ENCODE results near the gene RAD51B.

DNA sequence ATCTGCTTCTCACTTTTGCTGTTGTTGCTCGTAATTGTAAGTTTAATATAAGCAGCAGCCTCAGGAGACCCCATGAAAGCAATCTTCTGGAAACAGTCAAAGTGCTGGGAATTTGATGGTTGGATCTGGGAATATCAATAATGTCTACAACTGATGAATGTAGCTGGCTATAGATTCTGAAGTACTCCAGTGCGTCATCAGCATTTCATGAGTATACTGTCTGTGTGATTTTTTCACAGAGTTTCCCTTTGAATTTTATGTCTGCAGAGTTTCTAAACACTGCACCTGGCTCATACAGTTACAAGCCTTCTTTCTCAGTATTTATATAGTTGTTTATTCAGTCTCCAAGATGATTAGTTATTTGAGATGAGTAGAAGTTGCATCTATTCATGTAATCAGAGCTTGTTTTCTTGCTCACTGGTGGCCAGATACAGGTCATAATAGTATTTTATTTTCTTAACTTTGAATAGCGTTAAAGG, 222.3 kb downstream of the RAD51B start:
- TF ChIP-seq, protein P1, sequence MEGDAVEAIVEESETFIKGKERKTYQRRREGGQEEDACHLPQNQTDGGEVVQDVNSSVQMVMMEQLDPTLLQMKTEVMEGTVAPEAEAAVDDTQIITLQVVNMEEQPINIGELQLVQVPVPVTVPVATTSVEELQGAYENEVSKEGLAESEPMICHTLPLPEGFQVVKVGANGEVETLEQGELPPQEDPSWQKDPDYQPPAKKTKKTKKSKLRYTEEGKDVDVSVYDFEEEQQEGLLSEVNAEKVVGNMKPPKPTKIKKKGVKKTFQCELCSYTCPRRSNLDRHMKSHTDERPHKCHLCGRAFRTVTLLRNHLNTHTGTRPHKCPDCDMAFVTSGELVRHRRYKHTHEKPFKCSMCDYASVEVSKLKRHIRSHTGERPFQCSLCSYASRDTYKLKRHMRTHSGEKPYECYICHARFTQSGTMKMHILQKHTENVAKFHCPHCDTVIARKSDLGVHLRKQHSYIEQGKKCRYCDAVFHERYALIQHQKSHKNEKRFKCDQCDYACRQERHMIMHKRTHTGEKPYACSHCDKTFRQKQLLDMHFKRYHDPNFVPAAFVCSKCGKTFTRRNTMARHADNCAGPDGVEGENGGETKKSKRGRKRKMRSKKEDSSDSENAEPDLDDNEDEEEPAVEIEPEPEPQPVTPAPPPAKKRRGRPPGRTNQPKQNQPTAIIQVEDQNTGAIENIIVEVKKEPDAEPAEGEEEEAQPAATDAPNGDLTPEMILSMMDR (IDR thresholded peaks at IDR 0.05 in 2 of 3, conservative IDR thresholded peaks at IDR 0.05 in 1 of 3; ENCODE audit: borderline replicate concordance in 1 of 3, insufficient read depth in 1 of 3, low read depth in 2 of 3, low read length in 2 of 3) = no peak
- TF ChIP-seq SRF (IDR thresholded peaks at IDR 0.05; ENCODE audit: low read depth) (no peak), POLR2A (IDR thresholded peaks at IDR 0.05; ENCODE audit: borderline replicate concordance, extremely low read depth, insufficient read depth, insufficient read length) (no peak), EGR1 (IDR thresholded peaks at IDR 0.05; ENCODE audit: low read depth) (no peak), ZFX (IDR thresholded peaks at IDR 0.05) (no peak), POLR2AphosphoS5 (IDR thresholded peaks at IDR 0.05; ENCODE audit: low read depth, low read length) (no peak), RAD21 (IDR thresholded peaks at IDR 0.05; ENCODE audit: low read depth) (no peak), EZH2phosphoT487 (IDR thresholded peaks at IDR 0.05; ENCODE audit: borderline replicate concordance) (no peak)
- TF ChIP-seq, protein P2, sequence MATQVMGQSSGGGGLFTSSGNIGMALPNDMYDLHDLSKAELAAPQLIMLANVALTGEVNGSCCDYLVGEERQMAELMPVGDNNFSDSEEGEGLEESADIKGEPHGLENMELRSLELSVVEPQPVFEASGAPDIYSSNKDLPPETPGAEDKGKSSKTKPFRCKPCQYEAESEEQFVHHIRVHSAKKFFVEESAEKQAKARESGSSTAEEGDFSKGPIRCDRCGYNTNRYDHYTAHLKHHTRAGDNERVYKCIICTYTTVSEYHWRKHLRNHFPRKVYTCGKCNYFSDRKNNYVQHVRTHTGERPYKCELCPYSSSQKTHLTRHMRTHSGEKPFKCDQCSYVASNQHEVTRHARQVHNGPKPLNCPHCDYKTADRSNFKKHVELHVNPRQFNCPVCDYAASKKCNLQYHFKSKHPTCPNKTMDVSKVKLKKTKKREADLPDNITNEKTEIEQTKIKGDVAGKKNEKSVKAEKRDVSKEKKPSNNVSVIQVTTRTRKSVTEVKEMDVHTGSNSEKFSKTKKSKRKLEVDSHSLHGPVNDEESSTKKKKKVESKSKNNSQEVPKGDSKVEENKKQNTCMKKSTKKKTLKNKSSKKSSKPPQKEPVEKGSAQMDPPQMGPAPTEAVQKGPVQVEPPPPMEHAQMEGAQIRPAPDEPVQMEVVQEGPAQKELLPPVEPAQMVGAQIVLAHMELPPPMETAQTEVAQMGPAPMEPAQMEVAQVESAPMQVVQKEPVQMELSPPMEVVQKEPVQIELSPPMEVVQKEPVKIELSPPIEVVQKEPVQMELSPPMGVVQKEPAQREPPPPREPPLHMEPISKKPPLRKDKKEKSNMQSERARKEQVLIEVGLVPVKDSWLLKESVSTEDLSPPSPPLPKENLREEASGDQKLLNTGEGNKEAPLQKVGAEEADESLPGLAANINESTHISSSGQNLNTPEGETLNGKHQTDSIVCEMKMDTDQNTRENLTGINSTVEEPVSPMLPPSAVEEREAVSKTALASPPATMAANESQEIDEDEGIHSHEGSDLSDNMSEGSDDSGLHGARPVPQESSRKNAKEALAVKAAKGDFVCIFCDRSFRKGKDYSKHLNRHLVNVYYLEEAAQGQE (IDR thresholded peaks at IDR 0.05; ENCODE audit: low read depth) = no peak

Measured in HCT116 (cell line).